ENCODE measurements around the gene CFP.

Gene CFP

GRCh38 chrX:47637546-47638195, 7.9 kb upstream of the CFP start:
- peak; percentile 80 to 83 for ATAC-seq

GRCh38 chrX:47634871-47635575, 5.3 kb upstream of the CFP start:
- ATAC-seq: peak; percentile 15 to 64

GRCh38 chrX:47633689-47634590, 4.2 kb upstream of the CFP start:
- ATAC-seq: no peak

GRCh38 chrX:47632666-47633065, 2.9 kb upstream of the CFP start:
- no peak for ATAC-seq

GRCh38 chrX:47631676-47632075, 1.9 kb upstream of the CFP start:
- no peak for ATAC-seq

GRCh38 chrX:47628982-47629381, 748 bp downstream of the CFP start:
- ATAC-seq: peak in 1 of 2 donors; percentile 17

- no peak for ATAC-seq
These were observed 4.4 kb downstream of the CFP start for GRCh38 chrX:47625365-47625764.

- ATAC-seq: peak; percentile 55 to 72
These were observed 6.1 kb downstream of the CFP start for GRCh38 chrX:47623540-47624027.

GRCh38 chrX:47621851-47622250, 7.9 kb downstream of the CFP start:
- ATAC-seq: no peak

- no peak for ATAC-seq
These were observed 9.4 kb downstream of the CFP start for GRCh38 chrX:47620303-47620685.

- ATAC-seq: peak; percentile 79 to 83
These were observed 10.0 kb downstream of the CFP start, which contains the start of gene SYN1 for GRCh38 chrX:47619486-47620302. TSS of gene SYN1 (minus strand) at chrX:47619857. CDS start at chrX:47619728, 129 bp downstream.

GRCh38 chrX:47618923-47619485, 10.7 kb downstream of the CFP start:
- no peak for ATAC-seq

DNA sequence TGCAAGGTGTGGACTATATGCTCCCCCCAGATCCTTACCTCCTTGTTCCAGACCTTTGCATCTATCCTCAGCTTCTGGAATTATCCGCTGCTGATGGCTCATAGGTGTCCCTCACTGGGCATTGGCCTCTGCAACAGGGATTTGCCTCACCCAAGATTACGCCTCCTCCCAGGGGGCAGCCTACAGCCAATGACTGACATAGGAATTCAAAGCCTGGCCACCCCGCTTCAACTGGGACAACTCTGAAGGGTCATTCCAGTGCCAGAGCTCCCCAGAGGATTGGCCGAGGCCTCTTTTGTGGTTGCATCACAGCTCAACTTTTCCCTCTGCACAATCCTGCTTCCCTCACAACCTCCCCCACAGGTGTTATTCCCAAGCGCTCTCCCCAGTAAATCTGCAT, 15.1 kb downstream of the CFP start:
- no peak for ATAC-seq

DNA sequence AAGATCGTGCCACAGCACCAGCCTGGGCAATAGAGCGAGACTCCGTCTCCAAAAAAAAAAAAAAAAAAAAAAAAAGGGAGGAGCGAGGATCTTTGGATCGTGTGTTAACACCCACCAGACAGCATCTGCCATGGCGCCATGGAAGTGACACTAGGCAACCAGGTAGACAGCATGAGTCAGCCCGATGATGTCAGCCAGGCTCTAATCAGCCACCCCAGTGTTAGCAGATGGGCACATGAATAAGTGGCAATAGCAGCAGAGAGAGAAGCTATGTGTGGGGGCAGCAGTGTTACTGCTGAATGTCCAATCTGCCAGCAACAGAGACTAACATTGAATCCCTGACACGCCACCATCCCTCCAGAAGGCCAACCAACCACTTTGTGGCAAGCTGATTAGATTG, 16.6 kb downstream of the CFP start:
- no peak for ATAC-seq

DNA sequence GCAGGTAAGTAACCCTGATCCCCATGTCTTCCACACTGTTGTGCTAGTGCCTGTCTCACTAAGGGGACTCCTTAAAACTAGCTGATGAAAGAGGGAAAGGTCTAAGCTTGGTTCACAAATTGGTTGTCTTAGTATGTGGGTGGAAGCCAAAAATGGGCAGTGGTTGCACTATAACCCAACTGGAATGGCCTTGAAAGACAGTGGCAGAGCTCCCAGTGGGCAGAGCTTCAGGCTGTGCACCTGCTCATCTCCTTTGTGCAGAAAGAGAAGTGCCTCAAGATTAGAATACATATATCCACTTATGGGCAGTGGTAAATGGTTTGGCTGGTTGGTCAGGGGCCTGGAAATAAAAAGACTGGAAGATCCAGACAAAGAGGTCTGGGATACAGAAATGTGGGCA, 17.3 kb downstream of the CFP start:
- ATAC-seq: no peak

DNA sequence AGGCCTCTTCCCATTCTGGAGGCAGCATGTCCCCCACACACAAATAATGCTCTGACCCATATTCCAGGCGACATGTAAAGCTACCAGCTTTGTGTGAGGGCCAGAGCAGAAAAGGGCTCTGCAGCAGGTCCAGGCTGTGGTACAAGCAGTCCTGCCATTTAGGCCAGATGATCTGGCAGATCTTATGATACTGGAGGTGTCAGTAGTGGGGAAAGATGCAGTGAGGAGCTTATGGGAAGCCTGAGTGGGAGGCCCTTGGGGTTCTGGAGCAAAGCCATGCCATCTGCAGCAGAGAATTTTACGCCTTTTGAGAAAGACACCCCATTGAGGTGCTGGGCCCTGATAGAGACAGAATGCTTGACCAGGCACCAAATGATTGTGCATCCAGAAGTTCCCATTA, 17.8 kb downstream of the CFP start:
- ATAC-seq: no peak

GRCh38 chrX:47611489-47611888, 18.2 kb downstream of the CFP start:
- no peak for ATAC-seq

GRCh38 chrX:47610511-47610910, 19.2 kb downstream of the CFP start:
- no peak for ATAC-seq

DNA sequence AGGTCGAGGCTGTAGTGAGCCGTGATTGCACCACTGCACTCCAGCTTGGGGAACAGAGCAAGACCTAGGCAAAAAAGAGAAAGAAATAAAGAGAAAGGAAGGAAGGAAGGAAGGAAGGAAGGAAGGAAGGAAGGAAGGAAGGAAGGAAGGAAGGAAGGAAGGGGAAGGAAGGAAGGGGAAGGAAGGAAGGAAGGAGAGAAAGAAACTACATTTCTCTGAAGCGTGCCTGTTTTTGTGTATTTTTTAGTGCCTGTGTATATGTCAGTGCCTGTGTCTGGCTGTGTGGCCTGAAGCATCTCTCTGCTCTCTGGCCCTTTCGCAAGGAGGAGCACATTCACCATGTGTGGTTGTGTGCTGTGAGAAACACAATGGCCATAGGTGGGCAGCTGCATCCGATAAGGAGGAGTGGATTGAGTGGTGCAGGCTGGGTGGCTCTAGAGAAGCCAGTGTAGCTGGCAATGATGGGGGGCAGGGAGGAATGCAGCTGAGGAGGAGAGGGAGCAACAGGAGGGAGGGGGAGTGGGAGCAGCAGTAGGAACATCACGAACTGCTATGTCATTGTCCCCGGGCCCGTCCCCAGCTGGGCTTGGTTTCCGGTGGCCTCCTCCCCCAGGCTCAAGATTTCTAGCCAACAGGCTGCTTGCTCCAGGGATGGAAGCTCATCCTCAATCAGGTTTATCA, 21.5 kb downstream of the CFP start:
- ATAC-seq: no peak

DNA sequence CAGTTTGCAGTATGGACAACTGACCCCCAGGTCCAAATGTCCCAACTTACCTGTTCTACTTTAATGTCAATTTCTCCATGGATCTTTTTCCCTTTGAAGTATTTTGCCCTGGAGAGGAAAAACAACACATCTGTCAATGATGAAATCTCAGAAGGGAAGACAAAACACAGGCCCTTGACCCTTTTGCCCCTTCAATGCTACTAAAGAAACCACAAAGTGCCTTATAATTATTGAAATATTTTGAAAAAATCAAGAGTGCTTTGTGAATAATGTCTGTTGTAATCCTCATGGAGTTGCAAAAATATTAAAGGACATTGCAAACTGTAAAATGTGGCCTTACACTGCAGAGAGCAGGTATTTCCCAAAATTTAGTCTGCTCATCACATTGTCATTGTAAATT, 22.6 kb downstream of the CFP start:
- ATAC-seq: no peak

GRCh38 chrX:47605024-47605423, 24.7 kb downstream of the CFP start:
- no peak for ATAC-seq
